ENCODE measurements around the gene SPATA2L.

SPATA2L gene

GRCh38 chr16:89655062-89655643 lies 46.4 kb downstream of the SPATA2L start:
- DNase-seq (ENCODE audit: low read depth): no peak

GRCh38 chr16:89653656-89654295 lies 47.7 kb downstream of the SPATA2L start:
- no peak for DNase-seq (ENCODE audit: low read depth)

- no peak for DNase-seq (ENCODE audit: low read depth)
These were observed 49.9 kb downstream of the SPATA2L start for GRCh38 chr16:89651584-89651983.

- no peak for DNase-seq (ENCODE audit: low read depth)
These were observed 54.6 kb downstream of the SPATA2L start for GRCh38 chr16:89646906-89647305.
